Natural killer cell (primary cell): ENCODE results near the gene RORC. TPM values are rescaled to one million over a fixed set of nuclear protein-coding genes. Genes with fewer than 3 reads are reported as not detected.

Experiments
- ATAC-seq, 3 donors: fragments of 150-1000 bp in 2 of 3; fragments of 200-7000 bp in 1 of 3; cut with Tn5 transposase; 1 replicate in 1 of 3; 2 replicates in 2 of 3; pipeline ENCODE4 v1.10.0; 2021; ENCODE audit warnings: mild to moderate bottlenecking in 2 of 3, moderate library complexity in 2 of 3
- DNase-seq, 2 donors: peaks; one replicate each; pipeline versions ENCODE4 v3.0.0 to v3.0.0-alpha.2; 2013 to 2021; ENCODE audit warnings: mixed read lengths in 1 of 2
- H3K27ac ChIP-seq: one replicate; pipeline ENCODE4 v1.5.1; 2013; ENCODE audit warnings: mild to moderate bottlenecking, low read length
- H3K27me3 ChIP-seq: one replicate; pipeline ENCODE4 v1.6.1; 2013; ENCODE audit warnings: low read length; ENCODE audit not compliant: control insufficient read depth, insufficient read depth
- H3K36me3 ChIP-seq: one replicate; pipeline ENCODE4 v1.6.1; 2013; ENCODE audit warnings: low read length; ENCODE audit not compliant: control insufficient read depth, insufficient read depth
- H3K4me1 ChIP-seq: one replicate; pipeline ENCODE4 v1.6.1; 2013; ENCODE audit warnings: low read length; ENCODE audit not compliant: control insufficient read depth, insufficient read depth
- H3K4me3 ChIP-seq: one replicate; pipeline ENCODE4 v1.5.1; 2013; ENCODE audit warnings: low read length
- H3K9me3 ChIP-seq: one replicate; pipeline ENCODE4 v1.6.1; 2013; ENCODE audit warnings: low read length; ENCODE audit not compliant: control insufficient read depth, insufficient read depth
- H3K27ac Mint-ChIP-seq, 2 donors: one replicate each; pipeline ENCODE4 v1.8.0; 2022; ENCODE audit warnings: mild to moderate bottlenecking in 2 of 2, mixed read lengths in 2 of 2, moderate library complexity in 1 of 2
- H3K27me3 Mint-ChIP-seq, 2 donors: one replicate each; pipeline ENCODE4 v1.8.0; 2022; ENCODE audit warnings: low read depth in 2 of 2, mixed read lengths in 2 of 2
- H3K36me3 Mint-ChIP-seq: one replicate; pipeline ENCODE4 v1.8.0; 2022; ENCODE audit warnings: mixed read lengths
- H3K4me1 Mint-ChIP-seq, 2 donors: one replicate each; pipeline ENCODE4 v1.8.0; 2022; ENCODE audit warnings: mixed read lengths in 2 of 2
- H3K4me3 Mint-ChIP-seq: one replicate; pipeline ENCODE4 v1.8.0; 2022; ENCODE audit warnings: mild to moderate bottlenecking, moderate library complexity, mixed read lengths
- H3K9me3 Mint-ChIP-seq, 2 donors: one replicate each; pipeline ENCODE4 v1.8.0; 2022; ENCODE audit warnings: mixed read lengths in 2 of 2
- WGBS: methylation state at CpG from one replicate; pipeline ENCODE4 v1.1.7; 2013; ENCODE audit warnings: missing lambda C conversion rate; ENCODE audit not compliant: insufficient coverage; 5-methylcytosine and 5-hydroxymethylcytosine counted together
- intact Hi-C: fragments of 100-400 bp; cut with micrococcal nuclease; formaldehyde crosslinking; loops from one replicate; pipeline ENCODE4 v1.14.2; 2022
- total RNA-seq, 4 donors: library from RNA; stranded (reverse); fragments of 120-200 nt in 1 of 4; gene quantifications; one replicate each; pipeline versions ENCODE4 v1.2.3 to v1.2.4, GENCODE V29; 2013 to 2022
- TF ChIP-seq, protein P1 (sequence below): fragments of 200-600 bp; IDR thresholded peaks from one replicate; pipeline ENCODE4 v1.8.0; 2022; ENCODE audit warnings: antibody characterized with exemption

RORC gene
- total RNA-seq, 3 donors from 2014 or later (not counting 1 experiment from before 2014, with no cell fraction given), result 0.14 to 0.78 (median 0.70) TPM

DNA sequence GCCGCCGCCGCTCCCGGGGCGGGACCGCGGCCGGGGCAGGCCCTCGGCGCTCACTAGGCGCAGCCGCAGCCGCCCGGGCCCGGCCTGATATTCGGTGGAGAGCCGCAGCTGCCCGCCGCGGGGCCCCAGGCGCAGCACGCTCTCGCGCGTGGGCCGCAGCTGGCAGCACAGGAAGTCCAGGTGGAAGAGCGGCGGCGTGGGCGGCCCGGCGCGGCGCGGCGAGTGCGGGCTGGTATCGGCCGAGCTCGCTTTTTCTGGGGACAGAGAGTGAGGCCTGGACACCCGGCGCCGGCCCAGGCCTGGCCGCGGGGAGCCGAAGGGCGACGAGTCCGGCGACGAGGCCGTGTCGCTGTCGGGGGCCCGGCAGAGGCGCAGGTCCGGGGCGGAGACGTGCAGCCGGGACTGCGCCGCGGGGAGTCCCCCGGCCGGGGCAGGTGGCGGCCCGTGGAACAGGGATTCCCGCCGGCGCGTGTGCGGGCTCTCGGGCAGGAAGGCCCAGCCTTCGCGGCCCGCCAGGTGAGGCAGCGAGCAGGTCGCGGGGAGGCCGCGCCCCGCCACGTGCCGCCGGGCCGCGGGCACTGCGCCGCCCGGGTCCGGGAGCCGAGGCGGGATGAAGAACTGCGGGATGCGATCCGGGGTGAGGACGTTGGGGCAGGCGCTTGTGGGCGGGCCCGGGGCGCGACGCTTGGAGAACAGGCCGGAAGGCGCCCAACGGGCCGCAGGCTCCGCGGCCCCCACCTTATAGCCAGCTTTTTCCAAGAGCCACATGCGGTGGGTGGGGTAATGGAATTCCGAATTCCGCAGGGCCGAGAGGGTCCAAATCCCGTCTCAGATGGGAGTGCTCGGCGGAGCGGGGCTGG lies 6.8 kb upstream of the RORC start:
- no peaks in the 10 kb centered on the region for H3K36me3 ChIP-seq
- peaks cover 33 to 44% of the 10 kb centered on the region in 2 donors for H3K4me1 Mint-ChIP-seq
- H3K27ac Mint-ChIP-seq, result peak overlapping the region in 1 of 2 donors; percentile 85
- H3K4me1 ChIP-seq, result peaks cover 54% of the 10 kb centered on the region
- H3K27me3 Mint-ChIP-seq, result peaks cover 0 to 22% of the 10 kb centered on the region in 2 donors
- ATAC-seq (peak; percentile 38 to 60 (median 40)), DNase-seq (peak; percentile 40 to 73)
- 2% methylated on average over 117 of the region's 117 CpGs for WGBS
- H3K9me3 ChIP-seq, result no peaks in the 10 kb centered on the region
- intact Hi-C loops, result loop anchor here (5.0 kb wide), 1 partner anchor 306 kb away; no protein-coding TSS in a partner anchor
- peaks cover 5% of the 10 kb centered on the region for H3K27me3 ChIP-seq
- peak overlapping the region; percentile 47 for H3K4me3 ChIP-seq
- peak overlapping the region; percentile 72 for H3K4me3 Mint-ChIP-seq
- peak overlapping the region; percentile 57 for H3K27ac ChIP-seq
- TF ChIP-seq, protein P1, sequence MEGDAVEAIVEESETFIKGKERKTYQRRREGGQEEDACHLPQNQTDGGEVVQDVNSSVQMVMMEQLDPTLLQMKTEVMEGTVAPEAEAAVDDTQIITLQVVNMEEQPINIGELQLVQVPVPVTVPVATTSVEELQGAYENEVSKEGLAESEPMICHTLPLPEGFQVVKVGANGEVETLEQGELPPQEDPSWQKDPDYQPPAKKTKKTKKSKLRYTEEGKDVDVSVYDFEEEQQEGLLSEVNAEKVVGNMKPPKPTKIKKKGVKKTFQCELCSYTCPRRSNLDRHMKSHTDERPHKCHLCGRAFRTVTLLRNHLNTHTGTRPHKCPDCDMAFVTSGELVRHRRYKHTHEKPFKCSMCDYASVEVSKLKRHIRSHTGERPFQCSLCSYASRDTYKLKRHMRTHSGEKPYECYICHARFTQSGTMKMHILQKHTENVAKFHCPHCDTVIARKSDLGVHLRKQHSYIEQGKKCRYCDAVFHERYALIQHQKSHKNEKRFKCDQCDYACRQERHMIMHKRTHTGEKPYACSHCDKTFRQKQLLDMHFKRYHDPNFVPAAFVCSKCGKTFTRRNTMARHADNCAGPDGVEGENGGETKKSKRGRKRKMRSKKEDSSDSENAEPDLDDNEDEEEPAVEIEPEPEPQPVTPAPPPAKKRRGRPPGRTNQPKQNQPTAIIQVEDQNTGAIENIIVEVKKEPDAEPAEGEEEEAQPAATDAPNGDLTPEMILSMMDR, result no peak
- H3K36me3 Mint-ChIP-seq, result no peaks in the 10 kb centered on the region
- H3K9me3 Mint-ChIP-seq, result no peaks in the 10 kb centered on the region

DNA sequence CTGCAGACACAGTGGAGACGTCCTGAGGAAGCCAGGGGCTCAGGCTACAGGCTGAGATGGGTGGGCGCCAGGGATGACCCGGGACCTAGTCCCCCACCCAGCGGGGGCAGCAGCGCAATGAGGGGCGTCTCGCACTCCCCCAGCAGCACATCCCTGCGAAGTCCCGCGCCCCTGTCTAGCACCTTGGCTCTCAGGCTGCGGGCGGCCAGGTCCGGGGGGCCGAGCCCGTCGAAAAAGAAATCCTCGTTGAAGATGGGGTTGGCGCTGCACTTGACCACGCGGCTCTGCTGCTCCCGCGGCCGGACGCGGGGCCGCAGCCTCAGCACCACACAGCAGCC lies 6.3 kb upstream of the RORC start:
- Mint-ChIP-seq H3K4me3 (peak overlapping the region; percentile 92), H3K27ac (peak overlapping the region; percentile 72 to 86), H3K27me3 (peaks cover 0 to 24% of the 10 kb centered on the region in 2 donors), H3K4me1 (peaks cover 33 to 47% of the 10 kb centered on the region in 2 donors), H3K9me3 (no peaks in the 10 kb centered on the region), H3K36me3 (no peaks in the 10 kb centered on the region)
- peak in 2 of 3 donors; percentile 1 to 14 for ATAC-seq
- H3K27ac ChIP-seq, result peak overlapping the region; percentile 59
- no peak for DNase-seq
- WGBS, result 6% methylated on average over 26 of the region's 26 CpGs
- no peaks in the 10 kb centered on the region for H3K9me3 ChIP-seq
- intact Hi-C loops, result loop anchor here (1.0 to 5.0 kb wide), 3 partner anchors 48 to 393 kb away; partner anchors contain the start of gene TDRKH
- TF ChIP-seq, protein P1, result no peak
- peaks cover 5% of the 10 kb centered on the region for H3K27me3 ChIP-seq
- H3K4me1 ChIP-seq, result peaks cover 57% of the 10 kb centered on the region
- H3K36me3 ChIP-seq, result no peaks in the 10 kb centered on the region
- H3K4me3 ChIP-seq, result peak overlapping the region; percentile 16

DNA sequence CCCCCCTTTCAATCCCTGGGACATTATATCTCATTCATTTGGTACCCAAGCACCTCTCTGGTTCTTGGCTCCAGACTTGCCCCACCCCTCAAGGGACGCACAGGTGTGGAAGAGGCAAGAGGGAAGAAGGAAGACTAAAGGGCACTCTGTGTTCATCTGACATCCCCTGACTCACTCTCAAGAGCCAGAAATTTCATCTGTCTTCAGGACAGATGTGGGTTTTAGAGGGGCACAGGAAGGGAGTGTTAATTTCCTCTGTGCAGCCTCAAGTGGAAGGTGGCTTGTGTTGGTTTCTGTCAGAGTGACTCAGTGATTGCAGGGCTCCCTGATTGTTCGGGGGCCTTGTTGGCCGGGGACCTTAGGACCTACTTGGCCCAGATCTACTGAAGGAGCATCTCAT lies 5.6 kb upstream of the RORC start:
- H3K36me3 Mint-ChIP-seq, result no peaks in the 10 kb centered on the region
- TF ChIP-seq, protein P1, result no peak
- H3K27ac ChIP-seq, result peak overlapping the region; percentile 59
- WGBS, result 4% methylated on average over 2 of the region's 3 CpGs
- peaks cover 5% of the 10 kb centered on the region for H3K27me3 ChIP-seq
- DNase-seq (peak in 1 of 2 donors; percentile 65), ATAC-seq (peak; percentile 19 to 41 (median 19))
- peaks cover 0 to 24% of the 10 kb centered on the region in 2 donors for H3K27me3 Mint-ChIP-seq
- peaks cover 57% of the 10 kb centered on the region for H3K4me1 ChIP-seq
- peak overlapping the region; percentile 92 for H3K4me3 Mint-ChIP-seq
- peaks cover 33 to 47% of the 10 kb centered on the region in 2 donors for H3K4me1 Mint-ChIP-seq
- peak overlapping the region; percentile 16 for H3K4me3 ChIP-seq
- intact Hi-C loops, result loop anchor here (1.0 to 5.0 kb wide), 3 partner anchors 47 to 392 kb away; partner anchors contain the start of gene TDRKH
- no peaks in the 10 kb centered on the region for H3K36me3 ChIP-seq
- H3K9me3 Mint-ChIP-seq, result no peaks in the 10 kb centered on the region
- H3K27ac Mint-ChIP-seq, result peak overlapping the region; percentile 72 to 86
- H3K9me3 ChIP-seq, result no peaks in the 10 kb centered on the region
